ENCODE results near the gene PAGR1. TPM values are rescaled to one million over a fixed set of nuclear protein-coding genes. Genes with fewer than 3 reads are reported as not detected.
A peak's percentile ranks its signal among the peaks of the same experiment; 100 is the strongest.
"Not testable (repeated sequence)": the region's sequence is repeated elsewhere in the genome, so short reads cannot be mapped to it uniquely, and the experiment has no call there.

The PAGR1 gene
- total and polyA plus RNA-seq, 2 experiments from 2014 or later: 19.3 to 23.6 TPM

GRCh38 chr16:29863669-29863984 is 47.7 kb downstream of the PAGR1 start:
- Histone ChIP-seq H3K27ac (no peak overlapping the region), H3K4me1 (ENCODE audit: insufficient read depth) (peaks cover 8% of the 10 kb centered on the region), H3K27me3 (replicated peaks; ENCODE audit: insufficient read depth) (no peaks in the 10 kb centered on the region), H3K9me2 (ENCODE audit: insufficient read depth) (no peaks in the 10 kb centered on the region), H3K79me2 (ENCODE audit: insufficient read depth) (peaks cover 28% of the 10 kb centered on the region), H3F3A (ENCODE audit: insufficient read depth) (peaks cover 2% of the 10 kb centered on the region; the same call in 1 of the 2 replicates), H3K9me3 (ENCODE audit: low read depth) (no peaks in the 10 kb centered on the region), H3K4me2 (ENCODE audit: unreplicated experiment) (peak overlapping the region; percentile 85), H4K20me1 (ENCODE audit: insufficient read depth) (no peaks in the 10 kb centered on the region), H3K4me3 (peak overlapping the region; percentile 80), H2AFZ (peak overlapping the region; percentile 77), H3K9ac (peak overlapping the region; percentile 85), H3K36me3 (ENCODE audit: low read depth) (no peaks in the 10 kb centered on the region)
- in situ Hi-C loops (cut with MboI): no loop called here
- TF ChIP-seq EZH2 (IDR thresholded peaks at IDR 0.05; ENCODE audit: insufficient read depth, poor library complexity, severe bottlenecking): no peak
- TF ChIP-seq EZH2phosphoT487 (IDR thresholded peaks at IDR 0.05; ENCODE audit: insufficient read depth, low read depth): no peak
- 19 to 41% methylated on average over 10 to 16 of the region's 16 CpGs for WGBS, 2 experiments (ENCODE audit: low coverage in 1 of 2, low lambda C conversion rate in 2 of 2, missing lambda C conversion rate in 2 of 2)
- no peak for DNase-seq

- Histone ChIP-seq H3K9me3 (ENCODE audit: low read depth) (no peaks in the 10 kb centered on the region), H4K20me1 (ENCODE audit: insufficient read depth) (no peaks in the 10 kb centered on the region), H3K4me3 (no peak overlapping the region), H3K27me3 (replicated peaks; ENCODE audit: insufficient read depth) (no peaks in the 10 kb centered on the region), H3K4me2 (ENCODE audit: unreplicated experiment) (peak overlapping the region; percentile 85), H3F3A (ENCODE audit: insufficient read depth) (no peaks in the 10 kb centered on the region), H3K79me2 (ENCODE audit: insufficient read depth) (peaks cover 28% of the 10 kb centered on the region), H3K36me3 (ENCODE audit: low read depth) (no peaks in the 10 kb centered on the region), H3K9ac (no peak overlapping the region), H3K4me1 (ENCODE audit: insufficient read depth) (peaks cover 8% of the 10 kb centered on the region), H3K9me2 (ENCODE audit: insufficient read depth) (no peaks in the 10 kb centered on the region), H2AFZ (no peak overlapping the region), H3K27ac (no peak overlapping the region)
- WGBS, 2 experiments (ENCODE audit: low coverage in 1 of 2, low lambda C conversion rate in 2 of 2, missing lambda C conversion rate in 2 of 2): 74 to 86% methylated on average over 7 to 9 of the region's 9 CpGs
- DNase-seq: no peak
- in situ Hi-C loops (cut with MboI): no loop called here
- TF ChIP-seq EZH2phosphoT487 (IDR thresholded peaks at IDR 0.05; ENCODE audit: insufficient read depth, low read depth): no peak
Observed at GRCh38 chr16:29864205-29864604, 48.3 kb downstream of the PAGR1 start.

DNA sequence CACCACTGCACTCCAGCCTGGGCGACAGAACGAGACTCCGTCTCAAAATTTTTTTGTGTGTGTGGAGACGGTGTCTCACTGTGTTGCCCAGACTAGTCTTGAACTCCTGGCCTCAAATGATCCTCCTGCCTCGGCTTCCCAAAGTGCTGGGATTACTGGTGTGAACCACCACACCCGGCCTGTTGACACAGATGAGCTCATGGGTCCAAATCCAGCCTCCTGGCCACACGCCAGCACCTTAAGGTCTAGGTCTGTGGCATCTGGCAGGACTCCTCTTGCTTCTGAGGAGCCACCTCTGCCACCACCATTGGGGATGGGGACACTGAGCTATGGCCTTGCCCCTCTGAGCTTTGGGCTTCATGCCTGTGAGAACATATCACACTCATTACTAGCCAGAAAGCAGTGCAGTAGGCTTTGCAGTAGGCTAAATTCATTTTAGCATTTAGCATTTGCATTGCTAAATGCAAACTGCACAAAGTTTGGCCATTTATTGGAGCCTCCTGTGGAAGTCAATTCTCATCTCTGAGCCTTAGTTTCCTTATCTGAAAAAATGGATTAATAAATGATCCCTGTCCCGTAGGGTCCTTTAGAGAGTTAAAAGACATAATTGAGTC is 52.6 kb downstream of the PAGR1 start:
- WGBS, 2 experiments (ENCODE audit: low coverage in 1 of 2, low lambda C conversion rate in 2 of 2, missing lambda C conversion rate in 2 of 2): 63 to 67% methylated on average over 8 of the region's 8 CpGs
- Histone ChIP-seq H2AFZ (no peak overlapping the region), H3K4me1 (ENCODE audit: insufficient read depth) (no peaks in the 10 kb centered on the region), H3K27me3 (replicated peaks; ENCODE audit: insufficient read depth) (no peaks in the 10 kb centered on the region), H3K79me2 (ENCODE audit: insufficient read depth) (no peaks in the 10 kb centered on the region), H3K9ac (no peak overlapping the region), H3K9me3 (ENCODE audit: low read depth) (no peaks in the 10 kb centered on the region), H3F3A (ENCODE audit: insufficient read depth) (no peaks in the 10 kb centered on the region), H3K4me3 (no peak overlapping the region), H3K9me2 (ENCODE audit: insufficient read depth) (no peaks in the 10 kb centered on the region), H3K27ac (no peak overlapping the region), H4K20me1 (ENCODE audit: insufficient read depth) (no peaks in the 10 kb centered on the region), H3K4me2 (ENCODE audit: unreplicated experiment) (no peak overlapping the region), H3K36me3 (ENCODE audit: low read depth) (no peaks in the 10 kb centered on the region)
- in situ Hi-C loops (cut with MboI): no loop called here
- DNase-seq: no peak
- no peak for TF ChIP-seq EZH2phosphoT487 (IDR thresholded peaks at IDR 0.05; ENCODE audit: insufficient read depth, low read depth)
- TF ChIP-seq EZH2 (IDR thresholded peaks at IDR 0.05; ENCODE audit: insufficient read depth, poor library complexity, severe bottlenecking): no peak

DNA sequence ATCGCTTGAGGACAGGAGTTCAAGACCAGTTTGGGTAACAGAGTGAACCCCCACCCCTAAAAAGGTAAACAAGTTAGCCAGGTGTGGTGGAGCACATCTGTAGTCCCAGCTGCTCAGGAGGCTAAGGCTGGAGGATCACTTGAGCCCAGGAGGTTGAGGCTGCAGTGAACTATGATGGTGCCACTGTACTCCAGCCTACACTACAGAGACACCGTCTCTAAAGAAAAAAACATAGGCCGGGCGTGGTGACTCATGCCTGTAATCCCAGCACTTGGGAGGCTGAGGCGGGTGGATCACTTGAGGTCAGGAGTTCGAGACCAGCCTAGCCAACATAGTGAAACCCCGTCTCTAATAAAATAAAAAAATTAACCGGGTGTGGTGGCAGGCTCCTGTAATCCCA is 53.1 kb downstream of the PAGR1 start:
- in situ Hi-C loops (cut with MboI): not testable (repeated sequence)

More for the DNA sequence above, 53.1 kb downstream of the PAGR1 start:
- H3K27me3 ChIP-seq (replicated peaks; ENCODE audit: insufficient read depth); H3K4me3 ChIP-seq; DNase-seq; H3K79me2 ChIP-seq (ENCODE audit: insufficient read depth); H3K9ac ChIP-seq; H3K27ac ChIP-seq; H4K20me1 ChIP-seq (ENCODE audit: insufficient read depth); H3K36me3 ChIP-seq (ENCODE audit: low read depth); H3K9me3 ChIP-seq (ENCODE audit: low read depth); H3F3A ChIP-seq (ENCODE audit: insufficient read depth); H3K4me1 ChIP-seq (ENCODE audit: insufficient read depth); H3K4me2 ChIP-seq (ENCODE audit: unreplicated experiment); H3K9me2 ChIP-seq (ENCODE audit: insufficient read depth); H2AFZ ChIP-seq: not testable (repeated sequence)
- WGBS, 2 experiments (ENCODE audit: low coverage in 1 of 2, low lambda C conversion rate in 2 of 2, missing lambda C conversion rate in 2 of 2): 79 to 81% methylated on average over 8 of the region's 8 CpGs

Small RNA genes within 50 kb of the gene (small RNA-seq; reads per million reads assigned to genes)
- gene AC009133.6 (ENCODE audit: low read depth, low replicate concordance) (not detected), gene AC120114.4 (ENCODE audit: low read depth, low replicate concordance) (not detected)

Other genes with a start within 250 kb of the PAGR1 start
- gene SPN, start 152.9 kb upstream of the PAGR1 start, total RNA-seq (2014; rRNA removed; shearing (Covaris generic)): not detected in 2 replicates
- gene SPN, start 152.9 kb upstream of the PAGR1 start, polyA plus RNA-seq (2016; fragmentation: Nextera tagmentation; extraction: Ambion mirVana): 0.14 TPM in 1 of 2 replicates, not detected in the other
- 0.32 TPM in 1 of 2 replicates, not detected in the other for gene QPRT, start 137.0 kb upstream of the PAGR1 start, total RNA-seq (2014; rRNA removed; shearing (Covaris generic))
- 0.27 and 0.85 TPM in 2 replicates for gene QPRT, start 137.0 kb upstream of the PAGR1 start, polyA plus RNA-seq (2016; fragmentation: Nextera tagmentation; extraction: Ambion mirVana)
- not detected in 2 replicates for gene C16orf54, start 70.2 kb upstream of the PAGR1 start, total RNA-seq (2014; rRNA removed; shearing (Covaris generic))
- not detected in 2 replicates for gene C16orf54, start 70.2 kb upstream of the PAGR1 start, polyA plus RNA-seq (2016; fragmentation: Nextera tagmentation; extraction: Ambion mirVana)
- not detected in 2 replicates for gene ZG16, start 37.9 kb upstream of the PAGR1 start, total RNA-seq (2014; rRNA removed; shearing (Covaris generic))
- gene ZG16, start 37.9 kb upstream of the PAGR1 start, polyA plus RNA-seq (2016; fragmentation: Nextera tagmentation; extraction: Ambion mirVana): not detected in 2 replicates
- gene KIF22, start 25.4 kb upstream of the PAGR1 start, total RNA-seq (2014; rRNA removed; shearing (Covaris generic)): 28.7 and 30.4 TPM in 2 replicates
- 39.5 and 41.8 TPM in 2 replicates for gene KIF22, start 25.4 kb upstream of the PAGR1 start, polyA plus RNA-seq (2016; fragmentation: Nextera tagmentation; extraction: Ambion mirVana)
- gene MAZ, start 9.6 kb upstream of the PAGR1 start, total RNA-seq (2014; rRNA removed; shearing (Covaris generic)): 169 and 215 TPM in 2 replicates
- gene MAZ, start 9.6 kb upstream of the PAGR1 start, polyA plus RNA-seq (2016; fragmentation: Nextera tagmentation; extraction: Ambion mirVana): 74.5 and 76.8 TPM in 2 replicates
- 0.43 and 4.0 TPM in 2 replicates for gene PRRT2, start 4.0 kb upstream of the PAGR1 start, total RNA-seq (2014; rRNA removed; shearing (Covaris generic))
- gene PRRT2, start 4.0 kb upstream of the PAGR1 start, polyA plus RNA-seq (2016; fragmentation: Nextera tagmentation; extraction: Ambion mirVana): 1.3 and 2.1 TPM in 2 replicates
- 272 and 296 TPM in 2 replicates for gene MVP, start 4.3 kb downstream of the PAGR1 start, total RNA-seq (2014; rRNA removed; shearing (Covaris generic))
- 230 and 235 TPM in 2 replicates for gene MVP, start 4.3 kb downstream of the PAGR1 start, polyA plus RNA-seq (2016; fragmentation: Nextera tagmentation; extraction: Ambion mirVana)
- 161 and 181 TPM in 2 replicates for gene CDIPT, start 47.1 kb downstream of the PAGR1 start, total RNA-seq (2014; rRNA removed; shearing (Covaris generic))
- gene CDIPT, start 47.1 kb downstream of the PAGR1 start, polyA plus RNA-seq (2016; fragmentation: Nextera tagmentation; extraction: Ambion mirVana): 126 and 128 TPM in 2 replicates
- gene SEZ6L2, start 83.4 kb downstream of the PAGR1 start, total RNA-seq (2014; rRNA removed; shearing (Covaris generic)): 30.7 and 34.7 TPM in 2 replicates
- 6.9 and 7.3 TPM in 2 replicates for gene SEZ6L2, start 83.4 kb downstream of the PAGR1 start, polyA plus RNA-seq (2016; fragmentation: Nextera tagmentation; extraction: Ambion mirVana)
- 6.9 and 18.7 TPM in 2 replicates for gene ASPHD1, start 84.3 kb downstream of the PAGR1 start, total RNA-seq (2014; rRNA removed; shearing (Covaris generic))
- 18.5 and 19.3 TPM in 2 replicates for gene ASPHD1, start 84.3 kb downstream of the PAGR1 start, polyA plus RNA-seq (2016; fragmentation: Nextera tagmentation; extraction: Ambion mirVana)
- 3.7 and 14.7 TPM in 2 replicates for gene KCTD13, start 110.1 kb downstream of the PAGR1 start, total RNA-seq (2014; rRNA removed; shearing (Covaris generic))
- 10.7 and 12.6 TPM in 2 replicates for gene KCTD13, start 110.1 kb downstream of the PAGR1 start, polyA plus RNA-seq (2016; fragmentation: Nextera tagmentation; extraction: Ambion mirVana)
- gene TMEM219, start 145.9 kb downstream of the PAGR1 start, total RNA-seq (2014; rRNA removed; shearing (Covaris generic)): 91.6 and 124 TPM in 2 replicates
- gene TMEM219, start 145.9 kb downstream of the PAGR1 start, polyA plus RNA-seq (2016; fragmentation: Nextera tagmentation; extraction: Ambion mirVana): 162 and 166 TPM in 2 replicates
- 57.7 and 57.9 TPM in 2 replicates for gene TAOK2, start 157.7 kb downstream of the PAGR1 start, total RNA-seq (2014; rRNA removed; shearing (Covaris generic))
- gene TAOK2, start 157.7 kb downstream of the PAGR1 start, polyA plus RNA-seq (2016; fragmentation: Nextera tagmentation; extraction: Ambion mirVana): 12.5 and 13.6 TPM in 2 replicates
- 3.2 and 3.9 TPM in 2 replicates for gene HIRIP3, start 179.5 kb downstream of the PAGR1 start, total RNA-seq (2014; rRNA removed; shearing (Covaris generic))
- gene HIRIP3, start 179.5 kb downstream of the PAGR1 start, polyA plus RNA-seq (2016; fragmentation: Nextera tagmentation; extraction: Ambion mirVana): 11.9 and 14.0 TPM in 2 replicates
- gene INO80E, start 180.1 kb downstream of the PAGR1 start, total RNA-seq (2014; rRNA removed; shearing (Covaris generic)): 51.1 and 111 TPM in 2 replicates
- 32.3 and 35.3 TPM in 2 replicates for gene INO80E, start 180.1 kb downstream of the PAGR1 start, polyA plus RNA-seq (2016; fragmentation: Nextera tagmentation; extraction: Ambion mirVana)
- not detected in 2 replicates for gene DOC2A, start 194.9 kb downstream of the PAGR1 start, total RNA-seq (2014; rRNA removed; shearing (Covaris generic))
- not detected in 2 replicates for gene DOC2A, start 194.9 kb downstream of the PAGR1 start, polyA plus RNA-seq (2016; fragmentation: Nextera tagmentation; extraction: Ambion mirVana)
- not detected in 2 replicates for gene C16orf92, start 207.0 kb downstream of the PAGR1 start, total RNA-seq (2014; rRNA removed; shearing (Covaris generic))
- not detected in 2 replicates for gene C16orf92, start 207.0 kb downstream of the PAGR1 start, polyA plus RNA-seq (2016; fragmentation: Nextera tagmentation; extraction: Ambion mirVana)
- not detected in 2 replicates for gene TLCD3B, start 215.1 kb downstream of the PAGR1 start, total RNA-seq (2014; rRNA removed; shearing (Covaris generic))
- gene TLCD3B, start 215.1 kb downstream of the PAGR1 start, polyA plus RNA-seq (2016; fragmentation: Nextera tagmentation; extraction: Ambion mirVana): 0.13 TPM in 1 of 2 replicates, not detected in the other
- 1,441 and 1,602 TPM in 2 replicates for gene ALDOA, start 249.6 kb downstream of the PAGR1 start, total RNA-seq (2014; rRNA removed; shearing (Covaris generic))
- 2,742 and 2,900 TPM in 2 replicates for gene ALDOA, start 249.6 kb downstream of the PAGR1 start, polyA plus RNA-seq (2016; fragmentation: Nextera tagmentation; extraction: Ambion mirVana)